GM19023 (cell line): ENCODE measurements around the gene ZNF622.
"Not testable (repeated sequence)": the region's sequence is repeated elsewhere in the genome, so short reads cannot be mapped to it uniquely, and the experiment has no call there.

ENCODE experiments used
- ATAC-seq: cut with Tn5 transposase; IDR thresholded peaks from one replicate; pipeline ENCODE4 v1.9.1; 2021; ENCODE audit warnings: mild to moderate bottlenecking, moderate library complexity; ENCODE audit not compliant: unreplicated experiment

Gene ZNF622

DNA sequence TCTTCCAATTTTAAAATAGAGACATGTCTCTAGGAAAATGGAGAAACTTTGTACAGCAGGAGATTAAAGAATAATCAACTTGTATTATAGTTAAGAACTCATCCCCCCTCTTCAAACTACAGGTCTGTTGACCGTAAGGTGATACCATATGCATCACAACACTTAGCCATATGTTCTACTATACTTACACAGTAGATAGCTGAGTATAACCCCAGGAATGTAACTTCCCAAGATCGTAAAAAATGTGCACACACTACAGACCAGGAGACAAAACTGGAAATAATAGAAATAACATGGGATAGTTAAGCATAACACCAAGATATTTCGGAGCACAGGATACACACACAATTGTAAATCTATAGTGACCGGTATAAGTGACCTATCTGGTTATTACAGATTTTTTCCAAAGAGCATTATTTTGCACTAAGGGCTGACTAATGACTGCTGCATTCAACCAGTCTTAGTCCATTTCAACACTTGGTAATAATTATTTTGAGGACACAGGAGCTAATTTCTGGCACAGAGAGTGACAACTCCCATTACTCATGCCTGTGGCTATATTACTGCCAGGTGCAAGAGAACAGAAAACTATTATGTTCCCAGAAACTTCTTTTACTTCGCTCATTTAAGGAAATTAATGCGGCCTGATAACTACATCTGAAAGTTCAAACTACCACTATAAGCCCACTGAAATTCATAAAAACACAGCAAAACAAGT is 15.4 kb upstream of the ZNF622 start:
- ATAC-seq = no peak

- no peak for ATAC-seq
These were observed 14.5 kb upstream of the ZNF622 start for GRCh38 chr5:16480144-16480543.

GRCh38 chr5:16477541-16477940 is 11.9 kb upstream of the ZNF622 start:
- no peak for ATAC-seq

DNA sequence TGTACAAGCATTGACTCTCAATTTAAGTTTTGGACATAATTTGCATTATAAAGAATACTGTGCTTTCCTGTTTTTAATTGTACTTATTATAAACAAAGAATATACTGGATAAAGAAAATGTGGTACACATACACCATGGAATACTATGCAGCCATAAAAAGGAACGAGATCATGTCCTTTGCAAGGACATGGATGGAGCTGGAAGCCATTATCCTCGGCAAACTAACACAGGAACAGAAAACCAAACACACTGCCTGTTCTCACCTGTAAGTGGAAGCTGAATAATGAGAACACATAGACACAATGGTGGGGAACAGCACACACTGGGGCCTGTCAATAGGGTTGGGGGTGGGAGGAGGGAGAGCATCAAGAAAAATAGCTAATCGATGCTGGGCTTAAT is 10.8 kb upstream of the ZNF622 start:
- ATAC-seq = not testable (repeated sequence)

DNA sequence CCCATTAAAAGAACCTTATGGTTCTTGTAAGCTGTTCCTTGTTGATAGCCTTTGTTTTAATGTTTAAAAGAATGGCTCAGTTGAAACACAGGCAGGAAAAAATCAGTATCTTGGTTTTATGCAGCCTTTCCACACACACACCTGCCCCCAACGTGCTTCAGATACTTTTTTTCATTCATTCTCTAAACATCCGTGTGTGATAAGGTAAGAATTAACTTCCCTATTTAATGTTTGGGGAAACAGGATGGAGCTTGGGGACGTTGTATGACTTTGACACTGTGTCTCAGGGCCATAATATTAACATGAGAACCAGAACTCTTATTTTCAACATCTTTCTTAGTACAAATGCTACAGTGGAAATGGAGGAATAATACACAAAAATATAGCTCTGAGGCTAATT is 5.8 kb upstream of the ZNF622 start:
- no peak for ATAC-seq

GRCh38 chr5:16467363-16468219 is 2.0 kb upstream of the ZNF622 start:
- peak; percentile 61 for ATAC-seq

- ATAC-seq = no peak
These were observed 696 bp downstream of the ZNF622 start for GRCh38 chr5:16464664-16465543.

- no peak for ATAC-seq
These were observed 1.4 kb downstream of the ZNF622 start for GRCh38 chr5:16464231-16464630.

DNA sequence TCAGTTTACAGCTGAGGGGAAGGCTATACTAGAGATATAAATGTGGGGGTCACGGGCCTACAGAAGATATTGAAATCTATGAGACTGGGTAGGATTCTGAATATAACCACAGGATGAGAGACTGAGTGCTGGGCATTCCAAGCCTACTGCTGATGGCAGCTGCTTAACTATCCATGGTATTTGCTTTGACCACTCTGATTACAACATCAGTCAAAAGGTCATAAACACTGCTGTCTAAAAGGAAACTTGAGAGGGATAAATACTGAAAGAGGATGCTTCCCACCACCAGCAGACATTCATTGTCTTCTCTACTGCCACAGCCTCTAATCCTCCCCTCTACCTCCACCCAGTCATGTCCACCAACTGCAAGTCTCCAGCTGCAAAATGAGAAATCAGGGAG is 3.8 kb downstream of the ZNF622 start:
- ATAC-seq = no peak

GRCh38 chr5:16461026-16461425 is 4.6 kb downstream of the ZNF622 start:
- ATAC-seq = no peak

GRCh38 chr5:16459451-16459850 is 6.1 kb downstream of the ZNF622 start:
- no peak for ATAC-seq

- no peak for ATAC-seq
These were observed 7.7 kb downstream of the ZNF622 start for GRCh38 chr5:16457853-16458252.

DNA sequence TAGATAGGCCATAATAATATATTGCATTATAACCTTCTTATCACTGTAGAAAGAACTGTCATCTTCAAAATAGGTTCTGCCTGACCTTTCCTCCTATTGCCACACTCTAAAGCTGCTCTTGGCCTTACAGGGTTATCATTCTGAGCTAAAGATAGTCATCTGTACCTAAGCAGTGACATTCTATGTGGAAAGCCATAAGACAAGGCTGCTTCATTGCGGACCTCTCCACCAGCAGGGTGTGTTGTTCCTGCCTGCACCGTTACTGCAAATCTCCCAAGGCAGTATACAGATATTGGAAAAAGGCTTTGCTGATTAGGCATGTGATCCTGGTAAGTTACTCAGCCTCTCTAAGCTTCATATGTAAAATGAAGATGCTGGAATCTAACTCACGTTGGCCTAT is 8.1 kb downstream of the ZNF622 start:
- no peak for ATAC-seq

GRCh38 chr5:16456103-16456832 is 9.3 kb downstream of the ZNF622 start:
- peak; percentile 65 for ATAC-seq

DNA sequence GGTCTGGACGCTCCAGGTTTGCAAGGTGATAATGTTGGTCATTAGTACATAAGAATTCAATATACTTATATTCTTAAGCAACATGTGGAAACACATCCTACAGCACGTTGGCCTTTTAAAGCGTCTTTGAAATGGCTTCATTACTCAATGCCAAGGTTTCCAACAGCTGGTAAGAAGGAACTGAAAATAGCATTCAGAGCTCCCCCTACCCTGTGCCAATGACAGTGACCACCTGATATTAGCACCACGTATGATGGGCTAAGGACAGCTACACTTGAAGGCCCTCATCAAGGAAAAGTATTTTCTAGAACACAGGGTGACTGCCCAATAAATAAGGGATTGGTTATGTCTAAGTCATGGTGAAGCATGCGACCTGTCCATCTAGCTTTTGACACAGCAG is 9.9 kb downstream of the ZNF622 start:
- no peak for ATAC-seq

GRCh38 chr5:16454686-16455085 is 10.9 kb downstream of the ZNF622 start:
- no peak for ATAC-seq

DNA sequence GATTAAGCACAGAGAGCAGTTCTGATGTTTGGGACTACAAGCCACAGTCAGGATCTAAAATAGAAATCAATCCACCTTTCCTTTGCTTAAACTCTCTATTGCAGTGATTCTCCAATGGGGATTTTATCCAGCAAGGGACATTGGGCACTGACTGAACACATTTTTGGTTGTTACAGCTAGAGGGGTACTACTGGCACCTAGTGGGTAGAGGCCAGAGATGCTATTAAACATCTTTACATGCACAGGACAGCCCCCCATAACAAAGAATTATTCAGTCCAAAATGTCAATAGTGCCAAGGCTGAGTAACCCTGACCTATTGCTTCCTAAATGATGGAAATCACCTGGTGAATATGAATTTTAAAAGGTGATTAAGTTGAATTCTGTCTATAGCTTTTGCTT is 12.0 kb downstream of the ZNF622 start:
- ATAC-seq = no peak

- ATAC-seq = peak; percentile 69
These were observed 15.4 kb downstream of the ZNF622 start for GRCh38 chr5:16450163-16450562.

- ATAC-seq = no peak
These were observed 18.6 kb downstream of the ZNF622 start for GRCh38 chr5:16446993-16447392.

DNA sequence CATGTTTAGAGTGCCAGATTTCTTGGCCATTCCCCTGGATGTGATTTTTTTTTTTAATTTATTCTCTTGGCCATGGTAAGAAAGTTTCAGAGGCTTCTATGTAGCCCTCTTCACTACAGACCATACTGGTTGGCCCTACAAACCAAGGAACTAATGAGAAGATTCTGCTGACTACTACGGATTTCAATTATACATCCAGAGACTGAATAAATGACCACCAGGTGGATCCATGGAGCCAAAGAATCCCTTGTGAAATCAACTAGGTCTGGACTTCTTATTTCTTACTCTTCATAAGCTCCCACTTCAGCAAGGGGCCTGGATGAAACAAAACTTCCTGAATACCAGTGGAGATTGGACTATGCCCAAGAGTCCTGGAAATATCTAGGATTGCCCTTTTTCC is 27.6 kb downstream of the ZNF622 start:
- no peak for ATAC-seq
